WERI-Rb-1 (cell line): ENCODE measurements around the gene CENPC.

Experiments used
- DNase-seq: peaks from one replicate; pipeline ENCODE4 v3.0.0-alpha.2; 2020
- H3K27ac ChIP-seq: fragments of 250-450 bp; sonication (Bioruptor Pico); 2 replicates; pipeline ENCODE4 v1.5.1; 2020; ENCODE audit warnings: mild to moderate bottlenecking, moderate library complexity
- H3K27me3 ChIP-seq: fragments of 250-450 bp; sonication (Bioruptor Pico); 2 replicates; pipeline ENCODE4 v1.5.1; 2021; ENCODE audit warnings: mild to moderate bottlenecking, low read depth, moderate library complexity; ENCODE audit not compliant: insufficient read depth, severe bottlenecking
- H3K36me3 ChIP-seq: fragments of 250-450 bp; sonication (Bioruptor Pico); 2 replicates; pipeline ENCODE4 v1.5.1; 2020; ENCODE audit warnings: mild to moderate bottlenecking, moderate library complexity
- H3K4me3 ChIP-seq: 2 replicates; pipeline ENCODE4 v1.5.1; 2011; ENCODE audit warnings: low read depth, mild to moderate bottlenecking, control low read depth, low read length
- H3K9me3 ChIP-seq: fragments of 250-450 bp; sonication (Bioruptor Pico); 2 replicates; pipeline ENCODE4 v1.5.1; 2021; ENCODE audit warnings: mild to moderate bottlenecking, moderate library complexity; ENCODE audit not compliant: severe bottlenecking
- TF ChIP-seq, protein P1 (sequence below): IDR thresholded peaks from 2 replicates; pipeline ENCODE4 v1.5.1; 2011; ENCODE audit warnings: low read depth, mild to moderate bottlenecking, control low read depth, inconsistent platforms, low read length

CENPC gene

DNA sequence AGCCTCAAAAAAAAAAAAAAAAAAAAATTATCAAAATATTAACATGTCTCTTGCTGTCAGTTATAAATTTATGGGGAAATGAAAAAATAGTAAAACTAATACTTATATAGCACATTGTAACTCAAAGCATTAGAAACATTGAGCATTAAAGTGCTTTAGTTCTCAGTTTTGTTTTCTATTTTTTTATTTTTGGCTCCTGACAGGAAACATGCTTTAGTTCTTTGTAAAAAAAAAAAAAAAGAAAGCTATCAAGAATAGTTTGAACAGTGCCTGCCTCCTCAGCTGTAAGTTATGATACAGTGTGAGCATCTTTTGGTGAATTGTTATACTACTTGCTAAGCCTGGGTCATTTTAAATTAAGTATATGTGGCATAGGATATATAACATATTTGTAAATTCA lies 5.1 kb upstream of the CENPC start:
- no peak overlapping the region for H3K27ac ChIP-seq
- H3K27me3 ChIP-seq, result no peaks in the 10 kb centered on the region
- no peak overlapping the region for H3K4me3 ChIP-seq
- H3K9me3 ChIP-seq, result no peaks in the 10 kb centered on the region
- no peaks in the 10 kb centered on the region for H3K36me3 ChIP-seq
- TF ChIP-seq, protein P1, sequence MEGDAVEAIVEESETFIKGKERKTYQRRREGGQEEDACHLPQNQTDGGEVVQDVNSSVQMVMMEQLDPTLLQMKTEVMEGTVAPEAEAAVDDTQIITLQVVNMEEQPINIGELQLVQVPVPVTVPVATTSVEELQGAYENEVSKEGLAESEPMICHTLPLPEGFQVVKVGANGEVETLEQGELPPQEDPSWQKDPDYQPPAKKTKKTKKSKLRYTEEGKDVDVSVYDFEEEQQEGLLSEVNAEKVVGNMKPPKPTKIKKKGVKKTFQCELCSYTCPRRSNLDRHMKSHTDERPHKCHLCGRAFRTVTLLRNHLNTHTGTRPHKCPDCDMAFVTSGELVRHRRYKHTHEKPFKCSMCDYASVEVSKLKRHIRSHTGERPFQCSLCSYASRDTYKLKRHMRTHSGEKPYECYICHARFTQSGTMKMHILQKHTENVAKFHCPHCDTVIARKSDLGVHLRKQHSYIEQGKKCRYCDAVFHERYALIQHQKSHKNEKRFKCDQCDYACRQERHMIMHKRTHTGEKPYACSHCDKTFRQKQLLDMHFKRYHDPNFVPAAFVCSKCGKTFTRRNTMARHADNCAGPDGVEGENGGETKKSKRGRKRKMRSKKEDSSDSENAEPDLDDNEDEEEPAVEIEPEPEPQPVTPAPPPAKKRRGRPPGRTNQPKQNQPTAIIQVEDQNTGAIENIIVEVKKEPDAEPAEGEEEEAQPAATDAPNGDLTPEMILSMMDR, result no peak
- no peak for DNase-seq

GRCh38 chr4:67549123-67549522 lies 3.8 kb upstream of the CENPC start:
- Histone ChIP-seq H3K27ac (no peak overlapping the region), H3K9me3 (no peaks in the 10 kb centered on the region), H3K36me3 (peaks cover 3% of the 10 kb centered on the region), H3K27me3 (no peaks in the 10 kb centered on the region), H3K4me3 (no peak overlapping the region)
- TF ChIP-seq, protein P1, result no peak
- no peak for DNase-seq

DNA sequence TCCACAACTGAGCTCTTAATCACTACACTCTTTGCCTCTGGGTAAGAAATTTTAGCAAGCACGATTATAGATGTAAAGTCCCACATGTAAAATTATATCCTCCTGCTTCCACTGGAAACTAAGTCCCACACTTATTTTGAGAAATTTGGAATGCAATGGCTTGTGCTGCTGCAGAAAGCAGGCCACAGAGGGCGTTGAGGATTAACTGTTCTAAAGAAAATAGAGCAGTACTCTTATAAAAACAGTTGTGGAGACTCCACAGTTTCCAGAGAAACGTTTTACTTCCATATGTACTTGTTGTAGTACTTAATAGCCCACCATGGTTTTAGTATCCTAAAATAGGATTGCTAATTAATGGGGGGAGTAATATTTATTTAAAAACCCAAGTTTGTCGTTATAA lies 1.7 kb upstream of the CENPC start:
- no peak for DNase-seq
- Histone ChIP-seq H3K4me3 (no peak overlapping the region), H3K27me3 (no peaks in the 10 kb centered on the region), H3K36me3 (peaks cover 23% of the 10 kb centered on the region), H3K27ac (no peak overlapping the region), H3K9me3 (no peaks in the 10 kb centered on the region)
- TF ChIP-seq, protein P1, result no peak

- H3K27me3 ChIP-seq, result no peaks in the 10 kb centered on the region
- no peak for DNase-seq
- H3K36me3 ChIP-seq, result peaks cover 29% of the 10 kb centered on the region
- TF ChIP-seq, protein P1, result no peak
- H3K27ac ChIP-seq, result peak overlapping the region; percentile 86
- H3K4me3 ChIP-seq, result peak overlapping the region; percentile 86
- H3K9me3 ChIP-seq, result no peaks in the 10 kb centered on the region
These were observed 677 bp upstream of the CENPC start for GRCh38 chr4:67546004-67546356.

DNA sequence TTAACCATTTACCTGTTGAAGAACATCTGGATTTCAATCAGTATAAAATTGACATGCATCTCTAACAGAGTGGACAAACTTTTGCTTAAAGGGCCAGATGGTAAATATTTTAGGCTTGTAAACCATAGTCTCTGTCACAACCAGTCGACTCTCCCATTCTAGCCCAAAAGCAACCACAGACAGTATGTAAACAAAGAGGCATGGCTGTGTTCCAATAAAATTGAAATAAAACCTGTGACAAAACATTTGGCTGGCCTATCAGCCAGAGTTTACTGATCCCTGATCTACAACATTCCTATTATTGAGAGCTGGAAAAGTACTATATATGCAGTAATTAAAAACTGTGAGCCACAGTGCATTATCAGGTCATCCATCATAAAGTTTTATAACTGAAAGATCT lies 3.2 kb downstream of the CENPC start:
- TF ChIP-seq, protein P1, result no peak
- Histone ChIP-seq H3K27ac (no peak overlapping the region), H3K9me3 (no peaks in the 10 kb centered on the region), H3K4me3 (no peak overlapping the region), H3K27me3 (no peaks in the 10 kb centered on the region), H3K36me3 (peaks cover 63% of the 10 kb centered on the region)
- DNase-seq, result no peak

GRCh38 chr4:67539830-67540229 lies 5.5 kb downstream of the CENPC start:
- H3K9me3 ChIP-seq, result no peaks in the 10 kb centered on the region
- TF ChIP-seq, protein P1, result no peak
- no peak overlapping the region for H3K4me3 ChIP-seq
- no peak overlapping the region for H3K27ac ChIP-seq
- no peak for DNase-seq
- H3K36me3 ChIP-seq, result peaks cover 73% of the 10 kb centered on the region
- no peaks in the 10 kb centered on the region for H3K27me3 ChIP-seq
